22Rv1 (cell line): ENCODE data around the gene AFDN.

Experiments used
- CTCF ChIP-seq: fragments of 450-650 bp; IDR thresholded peaks from 2 replicates; pipeline ENCODE4 v1.5.1; 2017; ENCODE audit warnings: mild to moderate bottlenecking
- ZFX ChIP-seq: fragments of 450-650 bp; IDR thresholded peaks from 2 replicates; pipeline ENCODE4 v1.6.1; 2017; ENCODE audit warnings: antibody characterized with exemption, borderline replicate concordance

- TF ChIP-seq CTCF (no peak), ZFX (no peak)
Observed at GRCh38 chr6:167881327-167881726, 54.6 kb downstream of the AFDN start.
